ENCODE results near the gene MTCH2. TPM values are rescaled to one million over a fixed set of nuclear protein-coding genes. Genes with fewer than 3 reads are reported as not detected.

MTCH2 gene
- total RNA-seq, 1 donor from 2014 or later = 83.6 TPM

DNA sequence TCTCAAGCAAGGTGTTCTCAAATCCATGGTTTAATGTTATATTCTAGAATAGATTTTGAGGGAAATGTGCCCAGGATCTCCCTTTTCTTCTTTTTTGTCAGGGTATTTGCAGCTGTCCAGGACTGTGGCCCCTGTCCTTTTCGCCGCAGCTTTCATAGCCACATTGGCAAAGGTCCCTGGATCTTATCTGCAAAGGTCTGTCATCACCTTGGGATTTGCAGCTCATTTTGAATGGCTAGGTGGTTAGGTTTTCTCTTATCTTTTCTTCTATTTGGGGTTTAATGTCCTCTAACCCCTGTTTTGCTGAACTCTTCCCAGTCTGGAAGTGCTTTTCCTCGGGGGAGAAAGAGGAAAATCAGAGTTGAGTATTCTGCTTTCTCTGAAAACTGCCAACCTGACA lies 36.4 kb downstream of the MTCH2 start:
- peak overlapping the region; percentile 1 for H3K27ac Mint-ChIP-seq
- H3K4me3 Mint-ChIP-seq = no peak overlapping the region
- Histone ChIP-seq H3K4me3 (no peak overlapping the region), H3K79me2 (ENCODE audit: low read depth) (no peaks in the 10 kb centered on the region), H3K4me1 (no peaks in the 10 kb centered on the region), H3K9ac (no peak overlapping the region), H3F3A (ENCODE audit: low read depth) (no peaks in the 10 kb centered on the region), H4K20me1 (ENCODE audit: low read depth) (no peaks in the 10 kb centered on the region), H3K27me3 (no peaks in the 10 kb centered on the region), H3K36me3 (no peaks in the 10 kb centered on the region), H2AFZ (replicated peaks) (no peak overlapping the region), H3K4me2 (no peak overlapping the region), H3K9me3 (ENCODE audit: low read depth) (no peaks in the 10 kb centered on the region), H3K27ac (no peak overlapping the region)
- no peaks in the 10 kb centered on the region for H3K27me3 Mint-ChIP-seq (ENCODE audit: insufficient read depth, low read depth)
- peaks cover 5% of the 10 kb centered on the region for H3K4me1 Mint-ChIP-seq
- TF ChIP-seq EZH2 (IDR thresholded peaks at IDR 0.05) (no peak), EZH2phosphoT487 (IDR thresholded peaks at IDR 0.05) (no peak), CTCF (IDR thresholded peaks at IDR 0.05) (no peak)
- H3K9me3 Mint-ChIP-seq = no peaks in the 10 kb centered on the region
- no peak for DNase-seq (ENCODE audit: low spot score)
- peaks cover 4% of the 10 kb centered on the region for H3K36me3 Mint-ChIP-seq

GRCh38 chr11:47603295-47603694 lies 39.1 kb downstream of the MTCH2 start:
- Histone ChIP-seq H3K27ac (no peak overlapping the region), H2AFZ (replicated peaks) (no peak overlapping the region), H3K79me2 (ENCODE audit: low read depth) (no peaks in the 10 kb centered on the region), H4K20me1 (ENCODE audit: low read depth) (peaks cover 11% of the 10 kb centered on the region), H3F3A (ENCODE audit: low read depth) (peaks cover 17% of the 10 kb centered on the region), H3K36me3 (no peaks in the 10 kb centered on the region), H3K4me1 (peaks cover 18% of the 10 kb centered on the region), H3K9ac (no peak overlapping the region), H3K4me2 (no peak overlapping the region), H3K27me3 (no peaks in the 10 kb centered on the region), H3K4me3 (no peak overlapping the region), H3K9me3 (ENCODE audit: low read depth) (no peaks in the 10 kb centered on the region)
- H3K9me3 Mint-ChIP-seq = no peaks in the 10 kb centered on the region
- H3K27ac Mint-ChIP-seq = no peak overlapping the region
- peaks cover 3% of the 10 kb centered on the region for H3K36me3 Mint-ChIP-seq
- peaks cover 16% of the 10 kb centered on the region for H3K4me1 Mint-ChIP-seq
- no peak overlapping the region for H3K4me3 Mint-ChIP-seq
- DNase-seq (ENCODE audit: low spot score) = no peak
- no peaks in the 10 kb centered on the region for H3K27me3 Mint-ChIP-seq (ENCODE audit: insufficient read depth, low read depth)
- TF ChIP-seq EZH2 (IDR thresholded peaks at IDR 0.05) (no peak), CTCF (IDR thresholded peaks at IDR 0.05) (no peak), EZH2phosphoT487 (IDR thresholded peaks at IDR 0.05) (no peak)

DNA sequence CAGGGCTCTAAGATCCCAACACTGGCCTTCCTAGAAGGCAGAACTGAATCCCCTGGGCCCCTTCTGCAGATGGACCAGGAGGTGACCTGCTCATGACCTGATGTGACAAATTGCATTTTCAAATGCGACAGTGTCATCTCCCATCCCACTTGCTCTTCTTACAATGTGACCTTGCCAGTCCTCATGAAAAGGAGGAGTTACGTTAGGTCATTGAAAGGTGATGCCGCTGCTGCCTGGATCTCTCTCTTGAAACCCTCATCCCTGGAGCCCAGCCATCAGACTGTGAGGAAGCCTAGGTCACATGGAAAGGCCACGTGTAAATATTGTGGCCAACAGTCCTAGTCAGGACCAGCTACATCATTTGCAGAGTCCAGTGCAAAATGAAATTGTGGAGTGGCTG lies 42.5 kb downstream of the MTCH2 start:
- DNase-seq (ENCODE audit: low spot score) = no peak
- peaks cover 10% of the 10 kb centered on the region for H3K27me3 ChIP-seq
- no peak overlapping the region for H2AFZ ChIP-seq (replicated peaks)
- no peak for TF ChIP-seq EZH2 (IDR thresholded peaks at IDR 0.05)
- TF ChIP-seq EZH2phosphoT487 (IDR thresholded peaks at IDR 0.05) = no peak
- no peaks in the 10 kb centered on the region for H3K9me3 Mint-ChIP-seq
- H3K4me1 ChIP-seq = peaks cover 21% of the 10 kb centered on the region
- no peak overlapping the region for H3K9ac ChIP-seq
- H3K4me3 ChIP-seq = no peak overlapping the region
- peak overlapping the region; percentile 50 for H3K4me3 Mint-ChIP-seq
- H3K36me3 ChIP-seq = no peaks in the 10 kb centered on the region
- peak overlapping the region; percentile 71 for H3K4me2 ChIP-seq
- no peaks in the 10 kb centered on the region for H3K9me3 ChIP-seq (ENCODE audit: low read depth)
- H3K4me1 Mint-ChIP-seq = peaks cover 11% of the 10 kb centered on the region
- H3K27ac ChIP-seq = no peak overlapping the region
- peaks cover 2% of the 10 kb centered on the region for H3K27me3 Mint-ChIP-seq (ENCODE audit: insufficient read depth, low read depth)
- no peaks in the 10 kb centered on the region for H3K79me2 ChIP-seq (ENCODE audit: low read depth)
- H3F3A ChIP-seq (ENCODE audit: low read depth) = peaks cover 22% of the 10 kb centered on the region
- H4K20me1 ChIP-seq (ENCODE audit: low read depth) = peaks cover 11% of the 10 kb centered on the region
- H3K36me3 Mint-ChIP-seq = no peaks in the 10 kb centered on the region
- H3K27ac Mint-ChIP-seq = no peak overlapping the region

DNA sequence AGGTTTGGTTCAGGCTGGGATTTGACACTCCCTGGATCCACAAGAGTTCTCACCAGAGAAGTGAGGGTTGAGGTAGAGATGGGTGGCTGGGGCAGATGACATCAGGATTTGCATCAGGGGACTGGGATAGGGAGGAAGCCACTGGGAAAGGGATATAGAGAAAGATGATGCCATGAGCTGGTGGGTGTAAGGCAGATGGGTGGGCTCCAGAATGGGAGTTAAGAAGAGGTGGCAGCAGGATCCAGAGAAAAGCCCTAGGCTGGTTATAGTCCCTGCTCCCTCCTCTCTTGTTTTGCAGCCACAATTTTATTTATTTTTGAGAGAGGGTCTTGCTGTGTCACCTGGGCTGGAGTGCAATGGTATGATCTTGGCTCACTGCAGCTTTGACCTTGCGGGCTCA lies 46.4 kb downstream of the MTCH2 start:
- no peak overlapping the region for H3K27ac ChIP-seq
- H4K20me1 ChIP-seq (ENCODE audit: low read depth) = peaks cover 11% of the 10 kb centered on the region
- H3K4me1 Mint-ChIP-seq = peaks cover 32% of the 10 kb centered on the region
- peaks cover 13% of the 10 kb centered on the region for H3K27me3 Mint-ChIP-seq (ENCODE audit: insufficient read depth, low read depth)
- H3F3A ChIP-seq (ENCODE audit: low read depth) = peaks cover 37% of the 10 kb centered on the region
- H3K36me3 ChIP-seq = no peaks in the 10 kb centered on the region
- H3K9me3 ChIP-seq (ENCODE audit: low read depth) = no peaks in the 10 kb centered on the region
- H3K9ac ChIP-seq = no peak overlapping the region
- TF ChIP-seq EZH2 (IDR thresholded peaks at IDR 0.05) (no peak), CTCF (IDR thresholded peaks at IDR 0.05) (no peak), EZH2phosphoT487 (IDR thresholded peaks at IDR 0.05) (no peak)
- H3K4me1 ChIP-seq = peaks cover 27% of the 10 kb centered on the region
- no peak for DNase-seq (ENCODE audit: low spot score)
- no peak overlapping the region for H3K27ac Mint-ChIP-seq
- no peaks in the 10 kb centered on the region for H3K79me2 ChIP-seq (ENCODE audit: low read depth)
- peaks cover 39% of the 10 kb centered on the region for H3K27me3 ChIP-seq
- no peaks in the 10 kb centered on the region for H3K9me3 Mint-ChIP-seq
- no peaks in the 10 kb centered on the region for H3K36me3 Mint-ChIP-seq
- no peak overlapping the region for H3K4me3 ChIP-seq
- no peak overlapping the region for H3K4me2 ChIP-seq
- H3K4me3 Mint-ChIP-seq = no peak overlapping the region
- no peak overlapping the region for H2AFZ ChIP-seq (replicated peaks)

All from neural progenitor cell (in vitro differentiated cells).